ENCODE results near the gene FOXG1. TPM values are rescaled to one million over a fixed set of nuclear protein-coding genes. Genes with fewer than 3 reads are reported as not detected.

FOXG1 gene
- total and polyA plus RNA-seq, 2 donors: not detected

- no peaks in the 10 kb centered on the region for H3K4me1 ChIP-seq (ENCODE audit: insufficient read depth)
- WGBS: 9% methylated on average over 7 of the region's 7 CpGs
- no peaks in the 10 kb centered on the region for H3K36me3 ChIP-seq (ENCODE audit: insufficient read depth)
- no peak for DNase-seq (ENCODE audit: extremely low spot score)
- no peak overlapping the region for H3K27ac ChIP-seq (ENCODE audit: low read depth)
- no peak overlapping the region for H3K4me3 ChIP-seq (ENCODE audit: low read depth, low read length)
These were observed 8.8 kb upstream of the FOXG1 start for GRCh38 chr14:28757786-28758185.

- 5% methylated on average over 12 of the region's 12 CpGs for WGBS
- Histone ChIP-seq H3K36me3 (ENCODE audit: insufficient read depth) (no peaks in the 10 kb centered on the region), H3K4me3 (ENCODE audit: low read depth, low read length) (no peak overlapping the region), H3K4me1 (ENCODE audit: insufficient read depth) (no peaks in the 10 kb centered on the region), H3K27ac (ENCODE audit: low read depth) (no peak overlapping the region)
- no peak for DNase-seq (ENCODE audit: extremely low spot score)
These were observed 8.2 kb upstream of the FOXG1 start for GRCh38 chr14:28758253-28758884.

- Histone ChIP-seq H3K4me1 (ENCODE audit: insufficient read depth) (no peaks in the 10 kb centered on the region), H3K27ac (ENCODE audit: low read depth) (no peak overlapping the region), H3K4me3 (ENCODE audit: low read depth, low read length) (no peak overlapping the region), H3K36me3 (ENCODE audit: insufficient read depth) (no peaks in the 10 kb centered on the region)
- DNase-seq (ENCODE audit: extremely low spot score): no peak
- WGBS: 5% methylated on average over 30 of the region's 30 CpGs
These were observed 7.5 kb upstream of the FOXG1 start for GRCh38 chr14:28758885-28759652.

GRCh38 chr14:28759653-28760313 lies 6.8 kb upstream of the FOXG1 start:
- H3K4me3 ChIP-seq (ENCODE audit: low read depth, low read length): no peak overlapping the region
- DNase-seq (ENCODE audit: extremely low spot score): no peak
- no peaks in the 10 kb centered on the region for H3K36me3 ChIP-seq (ENCODE audit: insufficient read depth)
- H3K27ac ChIP-seq (ENCODE audit: low read depth): no peak overlapping the region
- H3K4me1 ChIP-seq (ENCODE audit: insufficient read depth): no peaks in the 10 kb centered on the region
- 3% methylated on average over 36 of the region's 36 CpGs for WGBS

- DNase-seq (ENCODE audit: extremely low spot score): no peak
- Histone ChIP-seq H3K4me3 (ENCODE audit: low read depth, low read length) (no peak overlapping the region), H3K36me3 (ENCODE audit: insufficient read depth) (no peaks in the 10 kb centered on the region), H3K27ac (ENCODE audit: low read depth) (no peak overlapping the region), H3K4me1 (ENCODE audit: insufficient read depth) (no peaks in the 10 kb centered on the region)
- 12% methylated on average over 9 of the region's 9 CpGs for WGBS
These were observed 6.1 kb upstream of the FOXG1 start for GRCh38 chr14:28760431-28760996.

GRCh38 chr14:28761438-28762291 lies 4.9 kb upstream of the FOXG1 start:
- 7% methylated on average over 33 of the region's 33 CpGs for WGBS
- Histone ChIP-seq H3K36me3 (ENCODE audit: insufficient read depth) (no peaks in the 10 kb centered on the region), H3K4me1 (ENCODE audit: insufficient read depth) (no peaks in the 10 kb centered on the region), H3K4me3 (ENCODE audit: low read depth, low read length) (no peak overlapping the region), H3K27ac (ENCODE audit: low read depth) (no peak overlapping the region)
- DNase-seq (ENCODE audit: extremely low spot score): no peak

- 14% methylated on average over 8 of the region's 8 CpGs for WGBS
- Histone ChIP-seq H3K27ac (ENCODE audit: low read depth) (no peak overlapping the region), H3K4me3 (ENCODE audit: low read depth, low read length) (no peak overlapping the region)
These were observed 4.2 kb upstream of the FOXG1 start for GRCh38 chr14:28762303-28762954.

GRCh38 chr14:28762955-28763326 lies 3.6 kb upstream of the FOXG1 start:
- H3K4me1 ChIP-seq (ENCODE audit: insufficient read depth): no peaks in the 10 kb centered on the region
- WGBS: 8% methylated on average over 3 of the region's 3 CpGs
- DNase-seq (ENCODE audit: extremely low spot score): no peak
- no peak overlapping the region for H3K4me3 ChIP-seq (ENCODE audit: low read depth, low read length)
- H3K27ac ChIP-seq (ENCODE audit: low read depth): no peak overlapping the region
- no peaks in the 10 kb centered on the region for H3K36me3 ChIP-seq (ENCODE audit: insufficient read depth)

More at GRCh38 chr14:28762303-28762954, 4.2 kb upstream of the FOXG1 start:
- no peak for DNase-seq (ENCODE audit: extremely low spot score)
- Histone ChIP-seq H3K4me1 (ENCODE audit: insufficient read depth) (no peaks in the 10 kb centered on the region), H3K36me3 (ENCODE audit: insufficient read depth) (no peaks in the 10 kb centered on the region)

GRCh38 chr14:28763751-28764256 lies 2.8 kb upstream of the FOXG1 start:
- Histone ChIP-seq H3K36me3 (ENCODE audit: insufficient read depth) (no peaks in the 10 kb centered on the region), H3K27ac (ENCODE audit: low read depth) (no peak overlapping the region), H3K4me3 (ENCODE audit: low read depth, low read length) (no peak overlapping the region), H3K4me1 (ENCODE audit: insufficient read depth) (no peaks in the 10 kb centered on the region)
- 9% methylated on average over 4 of the region's 4 CpGs for WGBS
- DNase-seq (ENCODE audit: extremely low spot score): no peak

GRCh38 chr14:28764257-28765160 lies 2.1 kb upstream of the FOXG1 start:
- WGBS: 11% methylated on average over 16 of the region's 16 CpGs
- DNase-seq (ENCODE audit: extremely low spot score): no peak
- Histone ChIP-seq H3K27ac (ENCODE audit: low read depth) (no peak overlapping the region), H3K4me3 (ENCODE audit: low read depth, low read length) (no peak overlapping the region), H3K36me3 (ENCODE audit: insufficient read depth) (no peaks in the 10 kb centered on the region), H3K4me1 (ENCODE audit: insufficient read depth) (no peaks in the 10 kb centered on the region)

GRCh38 chr14:28765169-28765830 lies 1.3 kb upstream of the FOXG1 start:
- peak overlapping the region; percentile 2 for H3K4me3 ChIP-seq (ENCODE audit: low read depth, low read length)
- no peak overlapping the region for H3K27ac ChIP-seq (ENCODE audit: low read depth)
- 8% methylated on average over 27 of the region's 27 CpGs for WGBS
- no peaks in the 10 kb centered on the region for H3K36me3 ChIP-seq (ENCODE audit: insufficient read depth)
- no peak for DNase-seq (ENCODE audit: extremely low spot score)
- no peaks in the 10 kb centered on the region for H3K4me1 ChIP-seq (ENCODE audit: insufficient read depth)
